Mesendoderm (in vitro differentiated cells): ENCODE measurements around the gene MRPS2.

ENCODE experiments used
- DNase-seq: peaks from one replicate; pipeline ENCODE4 v3.0.0; 2013
- H2AK5ac ChIP-seq: 2 replicates; pipeline ENCODE4 v1.6.1; 2013; ENCODE audit warnings: low read length, inconsistent platforms
- H2BK120ac ChIP-seq: 2 replicates; pipeline ENCODE4 v1.6.1; 2013; ENCODE audit warnings: low read depth, mild to moderate bottlenecking, low read length, moderate library complexity, mixed read lengths
- H2BK15ac ChIP-seq: replicated peaks from 2 replicates; pipeline ENCODE4 v1.6.1; 2013; ENCODE audit warnings: low read depth, mild to moderate bottlenecking, moderate library complexity
- H2BK5ac ChIP-seq: 2 replicates; pipeline ENCODE4 v1.6.1; 2013; ENCODE audit warnings: low read length, inconsistent platforms
- H3K18ac ChIP-seq: 2 replicates; pipeline ENCODE4 v1.6.1; 2013; ENCODE audit warnings: mild to moderate bottlenecking, low read length, mixed read lengths
- H3K23ac ChIP-seq: one replicate; pipeline ENCODE4 v1.6.1; 2013; ENCODE audit warnings: low read length
- H3K27ac ChIP-seq: 2 replicates; pipeline ENCODE4 v1.5.1; 2013; ENCODE audit warnings: low read depth, mild to moderate bottlenecking, inconsistent platforms, low read length, moderate library complexity
- H3K27me3 ChIP-seq: 2 replicates; pipeline ENCODE4 v1.6.1; 2013; ENCODE audit warnings: low read length, control low read depth, mild to moderate bottlenecking, inconsistent platforms; ENCODE audit not compliant: insufficient read depth, poor library complexity
- H3K36me3 ChIP-seq: 2 replicates; pipeline ENCODE4 v1.6.1; 2013; ENCODE audit warnings: low read length, inconsistent platforms; ENCODE audit not compliant: control insufficient read depth, insufficient read depth
- H3K4ac ChIP-seq: one replicate; pipeline ENCODE4 v1.6.1; 2013; ENCODE audit warnings: low read depth, mild to moderate bottlenecking, low read length, moderate library complexity
- H3K4me1 ChIP-seq: 2 replicates; pipeline ENCODE4 v1.6.1; 2013; ENCODE audit warnings: low read depth, low read length, inconsistent platforms; ENCODE audit not compliant: control insufficient read depth
- H3K4me2 ChIP-seq: 2 replicates; pipeline ENCODE4 v1.6.1; 2013; ENCODE audit warnings: low read length
- H3K4me3 ChIP-seq: 2 replicates; pipeline ENCODE4 v1.5.1; 2013; ENCODE audit warnings: mild to moderate bottlenecking, low read length
- H3K56ac ChIP-seq: one replicate; pipeline ENCODE4 v1.6.1; 2013; ENCODE audit warnings: low read length
- H3K79me1 ChIP-seq: 2 replicates; pipeline ENCODE4 v1.6.1; 2013; ENCODE audit warnings: low read length, inconsistent platforms
- H3K79me2 ChIP-seq: 2 replicates; pipeline ENCODE4 v1.6.1; 2013; ENCODE audit warnings: mild to moderate bottlenecking, low read length; ENCODE audit not compliant: control insufficient read depth, insufficient read depth
- H3K9ac ChIP-seq: 2 replicates; pipeline ENCODE4 v1.6.1; 2013; ENCODE audit warnings: low read length, inconsistent platforms
- H4K5ac ChIP-seq: one replicate; pipeline ENCODE4 v1.6.1; 2013; ENCODE audit warnings: low read length
- H4K8ac ChIP-seq: one replicate; pipeline ENCODE4 v1.6.1; 2013; ENCODE audit warnings: low read depth, mild to moderate bottlenecking, control low read depth, low read length, moderate library complexity
- whole genome bisulfite sequencing: extraction: QIAGEN DNeasy Blood & Tissue Kit; methylation state at CpG from one replicate; pipeline ENCODE4 v1.1.7; 2013; ENCODE audit warnings: low lambda C conversion rate, missing lambda C conversion rate; ENCODE audit not compliant: insufficient coverage; ENCODE audit errors: extremely low coverage; 5-methylcytosine and 5-hydroxymethylcytosine counted together

MRPS2 gene

DNA sequence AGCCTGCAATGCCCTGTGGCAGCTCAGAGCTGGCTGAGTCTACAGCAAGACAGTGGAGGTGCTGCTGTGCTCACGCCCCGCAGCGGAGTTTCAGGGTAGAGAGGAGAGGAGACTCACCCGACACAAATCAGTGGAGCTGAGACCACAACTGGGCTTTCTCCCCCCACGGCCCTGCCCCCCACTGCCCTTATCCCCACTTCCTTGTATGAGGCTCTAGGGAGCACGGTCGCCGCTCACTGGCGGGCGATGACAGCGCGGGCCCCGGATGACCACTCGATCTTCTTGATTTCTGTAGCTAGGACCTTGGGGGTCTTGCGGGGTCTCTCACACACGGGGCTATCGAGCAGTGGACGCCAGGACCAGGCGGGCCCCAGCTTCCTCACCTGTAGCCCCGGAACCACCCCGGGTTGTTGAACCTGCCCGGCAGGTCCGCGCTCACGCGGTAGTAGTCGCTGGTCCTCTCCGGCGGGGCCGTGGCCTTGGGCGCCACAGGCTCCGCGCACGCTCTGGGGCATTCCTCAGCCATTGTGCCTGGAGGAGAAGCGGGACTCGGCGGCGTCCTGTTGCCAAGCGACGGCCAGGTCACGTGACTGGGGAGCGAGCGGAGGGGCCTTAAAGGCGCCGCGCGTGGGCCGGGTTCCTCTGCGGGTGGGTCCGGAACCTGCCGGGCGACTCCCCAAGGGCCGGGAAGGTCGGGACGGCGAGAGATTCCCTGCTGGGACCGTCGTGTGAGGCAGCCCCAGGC, 984 bp upstream of the MRPS2 start:
- no peak overlapping the region for H3K27ac ChIP-seq
- no peaks in the 10 kb centered on the region for H3K27me3 ChIP-seq
- H3K4me2 ChIP-seq = peak overlapping the region; percentile 51
- peak overlapping the region; percentile 15 for H3K4me3 ChIP-seq
- no peak overlapping the region for H2AK5ac ChIP-seq
- peak overlapping the region; percentile 63 for H3K56ac ChIP-seq
- no peak overlapping the region for H2BK5ac ChIP-seq
- no peak overlapping the region for H3K4ac ChIP-seq
- H3K4me1 ChIP-seq = no peaks in the 10 kb centered on the region
- H3K23ac ChIP-seq = no peak overlapping the region
- no peak overlapping the region for H4K5ac ChIP-seq
- peaks cover 14% of the 10 kb centered on the region for H3K79me1 ChIP-seq
- WGBS = no CpG with 5 or more reads among the region's 58 CpGs
- H3K9ac ChIP-seq = peak overlapping the region; percentile 59
- H3K79me2 ChIP-seq = peaks cover 16% of the 10 kb centered on the region
- H4K8ac ChIP-seq = no peak overlapping the region
- H2BK120ac ChIP-seq = no peak overlapping the region
- DNase-seq = peak; percentile 90
- H2BK15ac ChIP-seq = no peak overlapping the region
- no peak overlapping the region for H3K18ac ChIP-seq
- peaks cover 10% of the 10 kb centered on the region for H3K36me3 ChIP-seq

DNA sequence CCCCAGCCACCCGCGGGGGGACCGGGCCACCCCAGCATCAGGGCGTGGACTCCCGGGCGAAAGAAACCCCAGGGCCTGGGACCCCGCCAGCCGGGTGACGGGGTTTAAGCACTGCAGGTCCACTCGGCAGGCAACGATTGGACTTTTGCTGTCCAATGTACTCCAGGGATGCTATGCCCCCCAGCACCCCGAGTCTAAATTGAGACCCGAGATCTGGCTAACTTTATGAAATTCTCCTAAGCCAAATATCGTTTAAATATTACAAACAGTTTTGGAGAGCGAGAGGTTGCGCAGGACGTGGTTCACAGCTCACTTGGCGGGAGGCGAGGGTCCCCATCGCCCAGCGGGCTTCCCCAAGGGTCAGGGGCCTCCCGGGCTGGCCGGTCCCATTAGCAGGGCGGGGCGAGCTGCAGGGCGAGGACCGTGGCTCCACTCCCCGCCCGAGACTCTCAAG, 384 bp upstream of the MRPS2 start:
- H2BK15ac ChIP-seq = no peak overlapping the region
- no peak overlapping the region for H2BK120ac ChIP-seq
- no peak overlapping the region for H3K27ac ChIP-seq
- peak overlapping the region; percentile 52 for H3K9ac ChIP-seq
- no peak overlapping the region for H4K5ac ChIP-seq
- no peak overlapping the region for H3K4ac ChIP-seq
- peak overlapping the region; percentile 15 for H3K4me3 ChIP-seq
- H3K36me3 ChIP-seq = peaks cover 10% of the 10 kb centered on the region
- peaks cover 14% of the 10 kb centered on the region for H3K79me1 ChIP-seq
- no peak overlapping the region for H2BK5ac ChIP-seq
- no peaks in the 10 kb centered on the region for H3K4me1 ChIP-seq
- H3K56ac ChIP-seq = peak overlapping the region; percentile 49
- H3K18ac ChIP-seq = no peak overlapping the region
- H4K8ac ChIP-seq = no peak overlapping the region
- WGBS = no CpG with 5 or more reads among the region's 29 CpGs
- H3K27me3 ChIP-seq = no peaks in the 10 kb centered on the region
- H2AK5ac ChIP-seq = no peak overlapping the region
- H3K79me2 ChIP-seq = peaks cover 16% of the 10 kb centered on the region
- DNase-seq = no peak
- H3K4me2 ChIP-seq = peak overlapping the region; percentile 51
- no peak overlapping the region for H3K23ac ChIP-seq

DNA sequence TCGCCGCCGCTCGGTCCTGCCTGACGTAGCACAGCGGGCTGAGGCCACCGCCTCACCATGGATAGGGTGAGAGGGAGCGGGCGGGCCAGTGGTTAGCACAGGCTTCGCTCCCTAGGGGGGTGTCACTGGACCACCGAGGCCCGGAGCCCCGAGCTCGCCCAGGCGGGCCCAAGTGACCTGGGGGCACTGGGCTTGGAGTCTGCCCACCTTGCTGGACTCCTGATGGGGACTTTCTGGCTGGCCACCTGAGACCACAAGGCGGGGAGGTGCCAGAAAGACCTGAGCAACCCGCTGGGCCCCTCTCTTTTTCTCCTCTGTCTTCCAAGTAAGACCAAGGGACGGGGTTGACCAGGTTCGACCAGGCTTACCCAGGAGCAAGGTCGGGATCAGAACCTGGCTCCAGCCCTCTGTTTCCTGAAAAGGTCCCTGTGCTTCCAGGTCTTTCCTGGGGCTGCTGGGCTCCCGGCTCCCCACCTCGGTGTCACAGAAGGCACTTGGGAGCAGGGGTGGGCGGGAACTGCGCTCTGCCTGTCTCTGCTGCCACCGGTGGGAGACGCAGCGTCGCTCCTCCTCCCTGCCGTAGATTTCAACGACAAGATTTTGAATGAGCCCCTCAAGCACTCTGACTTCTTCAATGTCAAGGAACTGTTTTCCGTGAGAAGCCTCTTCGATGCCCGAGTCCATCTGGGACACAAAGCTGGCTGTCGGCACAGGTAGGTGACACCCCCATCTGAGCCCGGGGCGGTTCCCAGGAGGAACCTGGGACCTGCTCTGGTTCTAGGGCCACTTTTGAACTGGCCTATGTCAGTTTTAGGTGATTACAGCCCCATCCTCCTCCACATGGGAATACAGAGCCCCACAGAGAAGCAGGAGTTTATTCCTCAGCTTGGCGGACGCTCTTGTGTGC, 1.0 kb downstream of the MRPS2 start:
- peak; percentile 68 for DNase-seq
- H2AK5ac ChIP-seq = no peak overlapping the region
- peak overlapping the region; percentile 95 for H3K4me3 ChIP-seq
- H4K5ac ChIP-seq = no peak overlapping the region
- H3K79me2 ChIP-seq = peaks cover 16% of the 10 kb centered on the region
- peaks cover 14% of the 10 kb centered on the region for H3K79me1 ChIP-seq
- H3K4ac ChIP-seq = no peak overlapping the region
- H3K56ac ChIP-seq = peak overlapping the region; percentile 98
- H3K4me1 ChIP-seq = no peaks in the 10 kb centered on the region
- no CpG with 5 or more reads among the region's 38 CpGs for WGBS
- H3K27ac ChIP-seq = no peak overlapping the region
- H2BK5ac ChIP-seq = no peak overlapping the region
- H3K9ac ChIP-seq = peak overlapping the region; percentile 97
- peak overlapping the region; percentile 45 for H3K23ac ChIP-seq
- H3K27me3 ChIP-seq = no peaks in the 10 kb centered on the region
- no peak overlapping the region for H2BK15ac ChIP-seq
- peaks cover 11% of the 10 kb centered on the region for H3K36me3 ChIP-seq
- no peak overlapping the region for H3K18ac ChIP-seq
- H2BK120ac ChIP-seq = no peak overlapping the region
- H4K8ac ChIP-seq = no peak overlapping the region
- H3K4me2 ChIP-seq = peak overlapping the region; percentile 80

DNA sequence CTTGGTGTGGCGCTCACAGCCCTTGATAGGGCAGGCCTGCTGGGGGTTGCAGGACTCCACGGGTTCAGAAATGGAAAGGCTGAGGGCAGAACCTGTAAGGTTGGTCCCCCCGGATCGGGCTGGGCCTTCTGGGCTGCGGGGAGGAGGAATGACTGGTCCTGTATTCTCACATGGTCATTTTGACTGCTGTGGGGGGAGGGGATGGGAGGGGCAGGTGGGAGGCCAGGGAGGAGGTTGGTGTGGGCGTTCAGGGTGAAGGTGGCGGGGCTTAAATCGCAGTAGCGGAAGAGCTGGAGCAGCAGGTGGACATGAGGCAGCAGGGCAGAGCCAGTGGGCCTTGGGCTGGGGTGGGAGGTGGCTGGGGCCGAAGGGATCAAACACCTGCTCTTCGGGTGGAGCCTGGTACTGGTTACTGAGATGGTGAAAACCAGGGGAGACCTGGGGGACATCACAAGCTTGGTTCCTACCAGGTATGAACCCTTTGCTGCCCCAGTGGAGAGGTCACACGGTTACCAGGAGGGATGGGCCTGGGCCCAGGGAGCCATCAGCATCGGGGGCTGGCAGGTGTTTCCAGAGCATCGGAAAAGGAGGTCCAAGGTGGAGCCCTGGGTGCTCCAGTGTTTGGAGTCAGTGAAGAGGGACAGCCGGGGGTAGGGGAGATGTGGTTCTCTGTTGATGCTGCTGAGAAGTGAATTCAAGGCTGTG, 1.8 kb downstream of the MRPS2 start:
- Histone ChIP-seq H3K36me3 (peaks cover 11% of the 10 kb centered on the region), H2BK5ac (no peak overlapping the region), H3K4ac (no peak overlapping the region), H4K5ac (no peak overlapping the region), H3K27ac (no peak overlapping the region), H3K79me1 (peaks cover 14% of the 10 kb centered on the region), H2BK120ac (no peak overlapping the region), H3K18ac (no peak overlapping the region), H4K8ac (no peak overlapping the region), H3K9ac (no peak overlapping the region), H3K79me2 (peaks cover 16% of the 10 kb centered on the region), H3K27me3 (no peaks in the 10 kb centered on the region), H2AK5ac (no peak overlapping the region), H3K4me2 (no peak overlapping the region), H3K56ac (no peak overlapping the region), H3K23ac (no peak overlapping the region), H3K4me1 (no peaks in the 10 kb centered on the region), H3K4me3 (no peak overlapping the region), H2BK15ac (no peak overlapping the region)
- no CpG with 5 or more reads among the region's 15 CpGs for WGBS
- no peak for DNase-seq

DNA sequence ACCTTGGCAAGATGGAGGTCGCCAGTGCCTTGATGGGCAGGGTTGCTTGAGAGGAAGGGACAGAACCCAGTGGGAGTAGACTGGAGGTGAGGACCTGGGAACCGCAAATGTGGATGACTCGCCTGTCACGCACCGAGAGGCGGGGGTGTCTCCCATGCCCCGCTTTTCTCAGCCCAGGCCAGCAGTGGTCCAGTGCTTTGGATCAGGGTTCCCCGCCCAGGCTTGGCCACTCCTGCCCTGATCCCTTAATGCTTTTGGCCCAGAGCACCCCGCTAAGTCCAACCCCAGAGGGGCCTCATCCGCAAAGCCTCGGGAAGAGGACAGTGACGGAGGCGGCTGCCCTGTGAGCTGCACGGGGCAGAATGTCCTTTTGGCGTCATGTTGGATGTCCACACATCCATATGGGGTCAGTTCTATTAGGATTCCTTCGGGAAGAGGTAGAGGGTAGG, 2.4 kb downstream of the MRPS2 start:
- DNase-seq = no peak
- no peak overlapping the region for H2AK5ac ChIP-seq
- WGBS = no CpG with 5 or more reads among the region's 16 CpGs
- H3K79me1 ChIP-seq = peaks cover 14% of the 10 kb centered on the region
- no peak overlapping the region for H3K4me2 ChIP-seq
- H3K9ac ChIP-seq = no peak overlapping the region
- H3K4me1 ChIP-seq = no peaks in the 10 kb centered on the region
- H4K8ac ChIP-seq = no peak overlapping the region
- H2BK5ac ChIP-seq = no peak overlapping the region
- H3K36me3 ChIP-seq = peaks cover 11% of the 10 kb centered on the region
- H4K5ac ChIP-seq = no peak overlapping the region
- no peak overlapping the region for H3K56ac ChIP-seq
- no peak overlapping the region for H3K4ac ChIP-seq
- H2BK15ac ChIP-seq = no peak overlapping the region
- no peak overlapping the region for H3K18ac ChIP-seq
- no peak overlapping the region for H3K27ac ChIP-seq
- H3K23ac ChIP-seq = no peak overlapping the region
- H3K79me2 ChIP-seq = peaks cover 16% of the 10 kb centered on the region
- H3K27me3 ChIP-seq = no peaks in the 10 kb centered on the region
- H2BK120ac ChIP-seq = no peak overlapping the region
- no peak overlapping the region for H3K4me3 ChIP-seq
